WTC11 (cell line): ENCODE measurements around the gene ELMO1. TPM values are rescaled to one million over a fixed set of nuclear protein-coding genes. Genes with fewer than 3 reads are reported as not detected.
A peak's percentile ranks its signal among the peaks of the same experiment; 100 is the strongest.

Experiments
- ATAC-seq: fragments of 200-7000 bp; cut with Tn5 transposase; 2 replicates; pipeline ENCODE4 v1.10.0; 2021; ENCODE audit warnings: mild to moderate bottlenecking, moderate library complexity
- CTCF ChIA-PET: fragments of 300-600 bp; sonication (Branson Sonifier 250); formaldehyde crosslinking; loops from one replicate; lab custom pipeline; 2021; ENCODE audit warnings: antibody characterized with exemption; lab: Charles Lee
- POLR2A ChIA-PET: fragments of 350-600 bp; sonication (Branson Sonifier 250); formaldehyde crosslinking; loops from one replicate; lab custom pipeline; 2021; ENCODE audit warnings: antibody characterized with exemption; lab: Charles Lee
- DNase-seq: peaks from one replicate; pipeline ENCODE4 v3.0.0; 2021; ENCODE audit warnings: low spot score
- H3K27ac Mint-ChIP-seq: 2 replicates; pipeline ENCODE4 v1.8.0; 2021; ENCODE audit warnings: mixed read lengths
- H3K27me3 Mint-ChIP-seq: 2 replicates; pipeline ENCODE4 v1.8.0; 2021; ENCODE audit warnings: low read depth, mild to moderate bottlenecking, moderate library complexity, mixed read lengths
- H3K36me3 Mint-ChIP-seq: 2 replicates; pipeline ENCODE4 v1.8.0; 2021; ENCODE audit warnings: mixed read lengths
- H3K4me1 Mint-ChIP-seq: 2 replicates; pipeline ENCODE4 v1.8.0; 2022; ENCODE audit warnings: mixed read lengths
- H3K4me3 Mint-ChIP-seq: 2 replicates; pipeline ENCODE4 v1.8.0; 2021; ENCODE audit warnings: mild to moderate bottlenecking, moderate library complexity, mixed read lengths
- H3K9me3 Mint-ChIP-seq: 2 replicates; pipeline ENCODE4 v1.8.0; 2021; ENCODE audit warnings: mixed read lengths
- CREB1 ChIP-seq: sonication (generic); formaldehyde crosslinking; IDR thresholded peaks from 2 replicates; pipeline ENCODE4 v1.8.0; 2023; ENCODE audit warnings: mild to moderate bottlenecking, missing genetic modification reagents
- FOXP1 ChIP-seq: sonication (generic); formaldehyde crosslinking; IDR thresholded peaks from 2 replicates; pipeline ENCODE4 v1.8.0; 2022; ENCODE audit warnings: missing genetic modification reagents, mild to moderate bottlenecking, moderate library complexity, borderline replicate concordance
- GABPB1 ChIP-seq: sonication (generic); formaldehyde crosslinking; IDR thresholded peaks from 2 replicates; pipeline ENCODE4 v1.8.1; 2023; ENCODE audit warnings: mild to moderate bottlenecking, missing genetic modification reagents
- HMGA2 ChIP-seq: fragments of 250-450 bp; sonication (Bioruptor Pico); IDR thresholded peaks from 2 replicates; pipeline ENCODE4 v1.4.0; 2021; ENCODE audit warnings: mild to moderate bottlenecking, moderate library complexity
- JUN ChIP-seq: sonication (generic); formaldehyde crosslinking; IDR thresholded peaks from 2 replicates; pipeline ENCODE4 v1.8.0; 2023; ENCODE audit warnings: mild to moderate bottlenecking, missing genetic modification reagents
- MXD4 ChIP-seq: fragments of 250-450 bp; sonication (Bioruptor Pico); IDR thresholded peaks from 2 replicates; pipeline ENCODE4 v1.8.0; 2021; ENCODE audit warnings: mild to moderate bottlenecking, moderate library complexity, borderline replicate concordance
- MYBL2 ChIP-seq: sonication (generic); formaldehyde crosslinking; IDR thresholded peaks from 2 replicates; pipeline ENCODE4 v1.8.1; 2023; ENCODE audit warnings: mild to moderate bottlenecking, moderate library complexity, missing genetic modification reagents
- NFE2L1 ChIP-seq: sonication (generic); formaldehyde crosslinking; IDR thresholded peaks from 2 replicates; pipeline ENCODE4 v1.8.1; 2023; ENCODE audit warnings: missing genetic modification reagents
- NR3C1 ChIP-seq: sonication (generic); formaldehyde crosslinking; conservative IDR thresholded peaks from 2 replicates; pipeline ENCODE4 v1.8.1; 2023; ENCODE audit warnings: low read depth, mild to moderate bottlenecking, missing genetic modification reagents
- SMAD3 ChIP-seq: sonication (generic); formaldehyde crosslinking; IDR thresholded peaks from 2 replicates; pipeline ENCODE4 v1.8.0; 2022; ENCODE audit warnings: missing genetic modification reagents, mild to moderate bottlenecking, borderline replicate concordance
- SOX15 ChIP-seq: fragments of 250-450 bp; sonication (Bioruptor Pico); IDR thresholded peaks from 2 replicates; pipeline ENCODE4 v1.9.0; 2021; ENCODE audit warnings: mild to moderate bottlenecking
- TCF7 ChIP-seq: sonication (generic); formaldehyde crosslinking; IDR thresholded peaks from 2 replicates; pipeline ENCODE4 v1.8.0; 2022; ENCODE audit warnings: mild to moderate bottlenecking, low read depth, missing genetic modification reagents, moderate library complexity
- TEAD1 ChIP-seq: sonication (generic); formaldehyde crosslinking; IDR thresholded peaks from 2 replicates; pipeline ENCODE4 v1.8.0; 2022; ENCODE audit warnings: mild to moderate bottlenecking, missing genetic modification reagents
- ZNF263 ChIP-seq: sonication (generic); formaldehyde crosslinking; IDR thresholded peaks from 2 replicates; pipeline ENCODE4 v1.8.1; 2022; ENCODE audit warnings: low read depth, mild to moderate bottlenecking, moderate library complexity, missing genetic modification reagents
- ZNF416 ChIP-seq: fragments of 250-450 bp; sonication (Bioruptor Pico); IDR thresholded peaks from 2 replicates; pipeline ENCODE4 v1.9.0; 2021; ENCODE audit warnings: mild to moderate bottlenecking, inconsistent platforms
- total RNA-seq: library from RNA; stranded (reverse); gene quantifications from 3 replicates; pipeline ENCODE4 v1.2.3, GENCODE V29; 2021
- TF ChIP-seq, protein P1 (sequence below): sonication (generic); formaldehyde crosslinking; IDR thresholded peaks from 2 replicates; pipeline ENCODE4 v1.8.0; 2022; ENCODE audit warnings: missing genetic modification reagents
- TF ChIP-seq, protein P2 (sequence below): sonication (generic); formaldehyde crosslinking; IDR thresholded peaks from 2 replicates; pipeline ENCODE4 v1.8.0; 2022; ENCODE audit warnings: mild to moderate bottlenecking, missing genetic modification reagents
- TF ChIP-seq, protein P3 (sequence below): sonication (generic); formaldehyde crosslinking; IDR thresholded peaks from 2 replicates; pipeline ENCODE4 v1.8.0; 2023; ENCODE audit warnings: mild to moderate bottlenecking, missing genetic modification reagents
- TF ChIP-seq, protein P4 (sequence below): sonication (generic); formaldehyde crosslinking; IDR thresholded peaks from 2 replicates; pipeline ENCODE4 v1.8.1; 2023; ENCODE audit warnings: mild to moderate bottlenecking, missing genetic modification reagents, moderate library complexity
- TF ChIP-seq, protein P5 (sequence below): fragments of 250-450 bp; sonication (Bioruptor Pico); IDR thresholded peaks from 2 replicates; pipeline ENCODE4 v1.9.0; 2021; ENCODE audit warnings: mild to moderate bottlenecking, borderline replicate concordance
- TF ChIP-seq, protein P6 (sequence below): sonication (generic); formaldehyde crosslinking; IDR thresholded peaks from 2 replicates; pipeline ENCODE4 v1.8.0; 2022; ENCODE audit warnings: mild to moderate bottlenecking, missing genetic modification reagents

Gene ELMO1
- total RNA-seq, 1 experiment from 2014 or later: 19.4 TPM

DNA sequence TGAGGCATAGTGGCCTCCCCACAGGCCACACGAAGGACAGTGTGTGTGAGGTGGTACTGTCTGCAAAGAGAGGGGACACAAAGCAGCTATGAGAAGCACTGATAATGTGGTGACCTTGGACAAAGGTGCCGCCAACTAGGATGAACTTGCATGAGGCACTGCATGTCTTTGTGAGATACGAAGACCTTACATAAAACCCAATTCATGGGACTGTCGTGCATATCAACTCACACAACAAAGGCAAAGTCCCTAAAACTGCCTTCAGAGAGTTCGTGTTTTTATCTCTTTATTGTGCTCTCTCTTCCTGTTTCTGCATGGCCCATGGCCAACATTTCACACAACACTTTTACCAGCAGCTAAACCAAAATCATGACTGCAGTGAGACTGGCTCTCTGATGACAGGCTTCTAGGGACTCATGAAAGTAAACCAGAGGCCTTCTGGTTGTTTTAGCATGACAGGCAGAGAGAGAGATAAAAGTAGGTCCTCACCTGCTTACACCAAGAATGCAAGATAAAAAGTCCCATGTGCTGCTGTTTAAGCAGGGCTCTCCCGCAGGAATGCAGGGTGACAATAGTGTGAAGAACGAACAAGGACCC lies 347.8 kb downstream of the ELMO1 start:
- peaks cover 28% of the 10 kb centered on the region for H3K4me1 Mint-ChIP-seq
- H3K27ac Mint-ChIP-seq: no peak overlapping the region
- 0 out of 2 replicates have a peak, but pooled peaks cover 4% of the 10 kb centered on the region for H3K9me3 Mint-ChIP-seq
- no peaks in the 10 kb centered on the region for H3K36me3 Mint-ChIP-seq
- DNase-seq (no peak), ATAC-seq (no peak)
- CTCF ChIA-PET: interaction anchor here (1.8 to 2.2 kb wide), 3 partner anchors 13 to 133 kb away, joined by 4 to 6 read pairs (median 4); no protein-coding TSS in a partner anchor
- TF ChIP-seq, protein P1, sequence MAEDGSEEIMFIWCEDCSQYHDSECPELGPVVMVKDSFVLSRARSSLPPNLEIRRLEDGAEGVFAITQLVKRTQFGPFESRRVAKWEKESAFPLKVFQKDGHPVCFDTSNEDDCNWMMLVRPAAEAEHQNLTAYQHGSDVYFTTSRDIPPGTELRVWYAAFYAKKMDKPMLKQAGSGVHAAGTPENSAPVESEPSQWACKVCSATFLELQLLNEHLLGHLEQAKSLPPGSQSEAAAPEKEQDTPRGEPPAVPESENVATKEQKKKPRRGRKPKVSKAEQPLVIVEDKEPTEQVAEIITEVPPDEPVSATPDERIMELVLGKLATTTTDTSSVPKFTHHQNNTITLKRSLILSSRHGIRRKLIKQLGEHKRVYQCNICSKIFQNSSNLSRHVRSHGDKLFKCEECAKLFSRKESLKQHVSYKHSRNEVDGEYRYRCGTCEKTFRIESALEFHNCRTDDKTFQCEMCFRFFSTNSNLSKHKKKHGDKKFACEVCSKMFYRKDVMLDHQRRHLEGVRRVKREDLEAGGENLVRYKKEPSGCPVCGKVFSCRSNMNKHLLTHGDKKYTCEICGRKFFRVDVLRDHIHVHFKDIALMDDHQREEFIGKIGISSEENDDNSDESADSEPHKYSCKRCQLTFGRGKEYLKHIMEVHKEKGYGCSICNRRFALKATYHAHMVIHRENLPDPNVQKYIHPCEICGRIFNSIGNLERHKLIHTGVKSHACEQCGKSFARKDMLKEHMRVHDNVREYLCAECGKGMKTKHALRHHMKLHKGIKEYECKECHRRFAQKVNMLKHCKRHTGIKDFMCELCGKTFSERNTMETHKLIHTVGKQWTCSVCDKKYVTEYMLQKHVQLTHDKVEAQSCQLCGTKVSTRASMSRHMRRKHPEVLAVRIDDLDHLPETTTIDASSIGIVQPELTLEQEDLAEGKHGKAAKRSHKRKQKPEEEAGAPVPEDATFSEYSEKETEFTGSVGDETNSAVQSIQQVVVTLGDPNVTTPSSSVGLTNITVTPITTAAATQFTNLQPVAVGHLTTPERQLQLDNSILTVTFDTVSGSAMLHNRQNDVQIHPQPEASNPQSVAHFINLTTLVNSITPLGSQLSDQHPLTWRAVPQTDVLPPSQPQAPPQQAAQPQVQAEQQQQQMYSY (CRISPR knock-in tag): no peak
- TF ChIP-seq NFE2L1 (no peak), HMGA2 (CRISPR knock-in tag) (no peak), GABPB1 (CRISPR knock-in tag) (no peak), TEAD1 (no peak), TCF7 (CRISPR knock-in tag) (no peak), FOXP1 (CRISPR knock-in tag) (no peak)
- TF ChIP-seq, protein P2, sequence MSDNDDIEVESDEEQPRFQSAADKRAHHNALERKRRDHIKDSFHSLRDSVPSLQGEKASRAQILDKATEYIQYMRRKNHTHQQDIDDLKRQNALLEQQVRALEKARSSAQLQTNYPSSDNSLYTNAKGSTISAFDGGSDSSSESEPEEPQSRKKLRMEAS (CRISPR knock-in tag): no peak
- TF ChIP-seq, protein P3, sequence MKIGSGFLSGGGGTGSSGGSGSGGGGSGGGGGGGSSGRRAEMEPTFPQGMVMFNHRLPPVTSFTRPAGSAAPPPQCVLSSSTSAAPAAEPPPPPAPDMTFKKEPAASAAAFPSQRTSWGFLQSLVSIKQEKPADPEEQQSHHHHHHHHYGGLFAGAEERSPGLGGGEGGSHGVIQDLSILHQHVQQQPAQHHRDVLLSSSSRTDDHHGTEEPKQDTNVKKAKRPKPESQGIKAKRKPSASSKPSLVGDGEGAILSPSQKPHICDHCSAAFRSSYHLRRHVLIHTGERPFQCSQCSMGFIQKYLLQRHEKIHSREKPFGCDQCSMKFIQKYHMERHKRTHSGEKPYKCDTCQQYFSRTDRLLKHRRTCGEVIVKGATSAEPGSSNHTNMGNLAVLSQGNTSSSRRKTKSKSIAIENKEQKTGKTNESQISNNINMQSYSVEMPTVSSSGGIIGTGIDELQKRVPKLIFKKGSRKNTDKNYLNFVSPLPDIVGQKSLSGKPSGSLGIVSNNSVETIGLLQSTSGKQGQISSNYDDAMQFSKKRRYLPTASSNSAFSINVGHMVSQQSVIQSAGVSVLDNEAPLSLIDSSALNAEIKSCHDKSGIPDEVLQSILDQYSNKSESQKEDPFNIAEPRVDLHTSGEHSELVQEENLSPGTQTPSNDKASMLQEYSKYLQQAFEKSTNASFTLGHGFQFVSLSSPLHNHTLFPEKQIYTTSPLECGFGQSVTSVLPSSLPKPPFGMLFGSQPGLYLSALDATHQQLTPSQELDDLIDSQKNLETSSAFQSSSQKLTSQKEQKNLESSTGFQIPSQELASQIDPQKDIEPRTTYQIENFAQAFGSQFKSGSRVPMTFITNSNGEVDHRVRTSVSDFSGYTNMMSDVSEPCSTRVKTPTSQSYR (CRISPR knock-in tag): no peak
- no peak overlapping the region for H3K4me3 Mint-ChIP-seq
- POLR2A ChIA-PET: no interaction called here
- no peaks in the 10 kb centered on the region for H3K27me3 Mint-ChIP-seq

DNA sequence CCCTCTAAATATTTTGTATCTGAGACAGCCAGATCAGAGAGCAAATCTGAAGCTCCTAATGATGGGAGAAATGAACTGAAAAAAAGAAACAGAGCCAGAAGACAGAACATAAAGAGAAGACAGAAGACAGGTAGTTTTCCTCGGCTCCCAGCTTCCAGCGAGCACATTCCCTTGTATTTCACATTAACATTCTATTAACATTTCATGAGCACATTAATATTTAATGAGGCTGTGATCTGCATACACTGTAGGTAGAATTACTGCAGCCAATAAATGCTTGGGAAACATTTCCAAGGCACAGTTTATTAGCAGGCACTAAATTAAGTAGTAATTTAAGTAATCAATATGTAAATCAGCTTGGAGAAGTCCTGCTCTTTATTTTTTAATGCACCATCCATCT lies 349.9 kb downstream of the ELMO1 start:
- Mint-ChIP-seq H3K27me3 (no peaks in the 10 kb centered on the region), H3K27ac (peak overlapping the region; percentile 92), H3K9me3 (peaks cover 4% of the 10 kb centered on the region; the same call in 1 of the 2 replicates), H3K4me3 (peak overlapping the region; percentile 26; the same call in 1 of the 2 replicates), H3K36me3 (no peaks in the 10 kb centered on the region), H3K4me1 (peaks cover 30% of the 10 kb centered on the region)
- no peak for TF ChIP-seq NR3C1
- TF ChIP-seq SOX15: no peak
- TF ChIP-seq MYBL2 (CRISPR knock-in tag): no peak
- TF ChIP-seq, protein P4, sequence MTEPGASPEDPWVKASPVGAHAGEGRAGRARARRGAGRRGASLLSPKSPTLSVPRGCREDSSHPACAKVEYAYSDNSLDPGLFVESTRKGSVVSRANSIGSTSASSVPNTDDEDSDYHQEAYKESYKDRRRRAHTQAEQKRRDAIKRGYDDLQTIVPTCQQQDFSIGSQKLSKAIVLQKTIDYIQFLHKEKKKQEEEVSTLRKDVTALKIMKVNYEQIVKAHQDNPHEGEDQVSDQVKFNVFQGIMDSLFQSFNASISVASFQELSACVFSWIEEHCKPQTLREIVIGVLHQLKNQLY (CRISPR knock-in tag): no peak
- TF ChIP-seq ZNF416 (CRISPR knock-in tag): no peak
- TF ChIP-seq CREB1 (CRISPR knock-in tag): no peak
- TF ChIP-seq, protein P5, sequence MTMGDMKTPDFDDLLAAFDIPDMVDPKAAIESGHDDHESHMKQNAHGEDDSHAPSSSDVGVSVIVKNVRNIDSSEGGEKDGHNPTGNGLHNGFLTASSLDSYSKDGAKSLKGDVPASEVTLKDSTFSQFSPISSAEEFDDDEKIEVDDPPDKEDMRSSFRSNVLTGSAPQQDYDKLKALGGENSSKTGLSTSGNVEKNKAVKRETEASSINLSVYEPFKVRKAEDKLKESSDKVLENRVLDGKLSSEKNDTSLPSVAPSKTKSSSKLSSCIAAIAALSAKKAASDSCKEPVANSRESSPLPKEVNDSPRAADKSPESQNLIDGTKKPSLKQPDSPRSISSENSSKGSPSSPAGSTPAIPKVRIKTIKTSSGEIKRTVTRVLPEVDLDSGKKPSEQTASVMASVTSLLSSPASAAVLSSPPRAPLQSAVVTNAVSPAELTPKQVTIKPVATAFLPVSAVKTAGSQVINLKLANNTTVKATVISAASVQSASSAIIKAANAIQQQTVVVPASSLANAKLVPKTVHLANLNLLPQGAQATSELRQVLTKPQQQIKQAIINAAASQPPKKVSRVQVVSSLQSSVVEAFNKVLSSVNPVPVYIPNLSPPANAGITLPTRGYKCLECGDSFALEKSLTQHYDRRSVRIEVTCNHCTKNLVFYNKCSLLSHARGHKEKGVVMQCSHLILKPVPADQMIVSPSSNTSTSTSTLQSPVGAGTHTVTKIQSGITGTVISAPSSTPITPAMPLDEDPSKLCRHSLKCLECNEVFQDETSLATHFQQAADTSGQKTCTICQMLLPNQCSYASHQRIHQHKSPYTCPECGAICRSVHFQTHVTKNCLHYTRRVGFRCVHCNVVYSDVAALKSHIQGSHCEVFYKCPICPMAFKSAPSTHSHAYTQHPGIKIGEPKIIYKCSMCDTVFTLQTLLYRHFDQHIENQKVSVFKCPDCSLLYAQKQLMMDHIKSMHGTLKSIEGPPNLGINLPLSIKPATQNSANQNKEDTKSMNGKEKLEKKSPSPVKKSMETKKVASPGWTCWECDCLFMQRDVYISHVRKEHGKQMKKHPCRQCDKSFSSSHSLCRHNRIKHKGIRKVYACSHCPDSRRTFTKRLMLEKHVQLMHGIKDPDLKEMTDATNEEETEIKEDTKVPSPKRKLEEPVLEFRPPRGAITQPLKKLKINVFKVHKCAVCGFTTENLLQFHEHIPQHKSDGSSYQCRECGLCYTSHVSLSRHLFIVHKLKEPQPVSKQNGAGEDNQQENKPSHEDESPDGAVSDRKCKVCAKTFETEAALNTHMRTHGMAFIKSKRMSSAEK (CRISPR knock-in tag): no peak
- TF ChIP-seq, protein P6, sequence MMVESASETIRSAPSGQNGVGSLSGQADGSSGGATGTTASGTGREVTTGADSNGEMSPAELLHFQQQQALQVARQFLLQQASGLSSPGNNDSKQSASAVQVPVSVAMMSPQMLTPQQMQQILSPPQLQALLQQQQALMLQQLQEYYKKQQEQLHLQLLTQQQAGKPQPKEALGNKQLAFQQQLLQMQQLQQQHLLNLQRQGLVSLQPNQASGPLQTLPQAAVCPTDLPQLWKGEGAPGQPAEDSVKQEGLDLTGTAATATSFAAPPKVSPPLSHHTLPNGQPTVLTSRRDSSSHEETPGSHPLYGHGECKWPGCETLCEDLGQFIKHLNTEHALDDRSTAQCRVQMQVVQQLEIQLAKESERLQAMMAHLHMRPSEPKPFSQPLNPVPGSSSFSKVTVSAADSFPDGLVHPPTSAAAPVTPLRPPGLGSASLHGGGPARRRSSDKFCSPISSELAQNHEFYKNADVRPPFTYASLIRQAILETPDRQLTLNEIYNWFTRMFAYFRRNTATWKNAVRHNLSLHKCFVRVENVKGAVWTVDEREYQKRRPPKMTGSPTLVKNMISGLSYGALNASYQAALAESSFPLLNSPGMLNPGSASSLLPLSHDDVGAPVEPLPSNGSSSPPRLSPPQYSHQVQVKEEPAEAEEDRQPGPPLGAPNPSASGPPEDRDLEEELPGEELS (CRISPR knock-in tag): no peak
- TF ChIP-seq SMAD3: no peak
- TF ChIP-seq HMGA2 (CRISPR knock-in tag): no peak
- TF ChIP-seq MXD4: no peak
- no peak for TF ChIP-seq JUN
- TF ChIP-seq ZNF263 (CRISPR knock-in tag): no peak
- ATAC-seq: no peak
- ChIA-PET CTCF (interaction anchor here (0.6 to 3.5 kb wide), 10 partner anchors 11 to 428 kb away, joined by 3 to 21 read pairs (median 4); no protein-coding TSS in a partner anchor), POLR2A (no interaction called here)
- DNase-seq: no peak
